NCI-H526 (cell line): ENCODE measurements around the gene PTPRO.

Experiments used
- DNase-seq, 2 experiments: peaks; one replicate each; lab custom pipeline; 2025; lab: John Stamatoyannopoulos, UW

Gene PTPRO

DNA sequence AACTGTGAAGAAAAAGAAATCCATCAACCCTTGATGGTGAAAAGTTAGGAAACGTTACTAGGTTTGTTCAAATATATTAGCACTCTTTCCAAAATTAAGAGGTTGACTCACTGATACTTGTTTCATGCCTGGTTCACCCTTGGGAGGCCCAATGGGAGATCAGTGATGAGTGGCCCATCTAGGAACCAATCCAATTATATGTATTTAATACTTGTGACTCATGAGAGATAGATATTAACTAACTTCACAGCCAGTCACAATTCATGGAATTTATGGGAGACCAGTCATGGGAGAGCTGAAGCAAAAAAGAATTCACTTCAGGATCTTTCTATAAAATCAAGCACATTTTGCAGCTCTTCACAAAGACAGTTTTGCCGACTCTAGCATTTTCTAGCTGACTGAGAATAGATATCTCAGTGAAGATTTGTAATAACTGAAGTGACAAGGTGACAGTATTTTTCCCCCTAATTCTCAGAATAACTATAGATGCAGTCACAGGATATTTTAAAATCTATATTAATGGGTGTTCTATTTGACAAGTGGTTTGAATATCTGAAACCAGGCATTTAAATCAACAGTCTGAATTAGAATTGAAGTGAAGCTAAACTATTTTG, 236.7 kb downstream of the PTPRO start:
- no peak for DNase-seq

DNA sequence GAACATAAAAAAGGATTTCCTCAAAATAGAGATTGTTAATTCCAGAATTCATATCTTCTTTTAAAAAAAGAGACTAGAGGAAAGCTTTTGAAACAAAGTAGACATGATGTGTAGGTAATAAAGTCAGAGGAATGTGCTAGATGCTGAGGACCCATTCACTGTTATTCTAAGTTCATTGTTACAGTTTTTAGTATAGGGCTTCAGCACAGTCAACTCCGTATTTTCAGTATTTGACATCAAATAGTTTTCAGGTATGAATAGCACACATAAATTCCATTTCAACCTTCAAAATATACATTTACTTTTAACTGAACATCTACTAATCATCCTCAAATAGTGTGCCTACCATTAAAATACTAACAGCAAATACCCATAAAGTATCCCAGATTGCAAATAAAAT, 239.1 kb downstream of the PTPRO start:
- no peak for DNase-seq

DNA sequence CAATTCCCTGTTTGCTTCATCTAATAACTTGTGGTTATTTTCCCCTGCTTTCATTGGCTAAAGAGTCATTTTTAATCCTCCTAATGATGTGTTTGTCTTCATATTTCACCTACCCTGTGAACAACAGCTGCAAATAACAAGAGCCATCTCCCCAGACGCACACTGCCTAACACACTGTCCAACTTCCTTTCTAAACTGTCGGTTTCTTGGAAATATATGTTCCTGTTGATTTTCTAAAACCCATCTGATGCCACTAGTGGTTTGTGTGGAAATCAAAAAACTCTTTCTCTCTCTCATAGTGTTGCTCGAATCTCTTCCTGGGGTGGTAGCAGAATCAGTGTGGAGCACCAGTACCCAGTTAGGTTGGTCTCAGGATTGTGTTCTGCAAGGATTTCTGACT, 240.0 kb downstream of the PTPRO start:
- DNase-seq: no peak

DNA sequence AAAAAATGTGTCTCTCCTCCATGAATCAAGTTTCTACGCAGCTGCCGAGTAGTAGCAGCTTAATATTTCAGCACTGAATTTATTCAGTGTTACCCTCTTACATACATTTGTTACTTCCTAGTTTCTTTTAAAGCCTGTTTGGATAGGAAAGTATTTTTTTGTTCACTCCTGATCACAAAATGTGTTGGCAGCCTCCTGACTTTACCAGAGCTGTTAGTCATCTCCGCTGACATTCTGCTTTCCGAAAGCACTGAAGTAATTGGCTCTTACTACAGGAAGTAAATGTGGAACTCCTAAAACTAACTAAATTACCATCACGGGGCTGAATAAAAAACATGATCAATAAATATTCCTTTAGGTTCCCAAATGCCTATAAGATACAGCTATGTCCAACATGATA, 241.4 kb downstream of the PTPRO start:
- DNase-seq: no peak

DNA sequence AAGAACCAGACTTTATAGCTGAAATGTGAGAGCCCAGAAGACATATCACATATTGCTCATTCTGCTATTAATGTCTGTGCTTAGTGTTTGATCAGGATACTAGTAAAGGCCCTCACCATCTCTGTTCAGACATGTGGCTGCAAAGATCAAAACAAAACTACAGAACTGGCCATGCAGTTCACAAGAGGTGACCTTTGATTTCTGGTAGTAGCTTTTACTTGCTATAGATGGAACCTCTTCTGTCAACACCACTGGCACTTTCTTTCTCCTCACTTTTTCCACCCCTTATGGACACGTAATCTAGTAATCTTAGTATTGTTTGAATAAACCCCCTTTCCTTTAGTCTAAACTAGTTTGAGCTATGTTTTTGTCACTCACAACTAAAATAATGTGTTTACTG, 252.0 kb downstream of the PTPRO start:
- no peak for DNase-seq

DNA sequence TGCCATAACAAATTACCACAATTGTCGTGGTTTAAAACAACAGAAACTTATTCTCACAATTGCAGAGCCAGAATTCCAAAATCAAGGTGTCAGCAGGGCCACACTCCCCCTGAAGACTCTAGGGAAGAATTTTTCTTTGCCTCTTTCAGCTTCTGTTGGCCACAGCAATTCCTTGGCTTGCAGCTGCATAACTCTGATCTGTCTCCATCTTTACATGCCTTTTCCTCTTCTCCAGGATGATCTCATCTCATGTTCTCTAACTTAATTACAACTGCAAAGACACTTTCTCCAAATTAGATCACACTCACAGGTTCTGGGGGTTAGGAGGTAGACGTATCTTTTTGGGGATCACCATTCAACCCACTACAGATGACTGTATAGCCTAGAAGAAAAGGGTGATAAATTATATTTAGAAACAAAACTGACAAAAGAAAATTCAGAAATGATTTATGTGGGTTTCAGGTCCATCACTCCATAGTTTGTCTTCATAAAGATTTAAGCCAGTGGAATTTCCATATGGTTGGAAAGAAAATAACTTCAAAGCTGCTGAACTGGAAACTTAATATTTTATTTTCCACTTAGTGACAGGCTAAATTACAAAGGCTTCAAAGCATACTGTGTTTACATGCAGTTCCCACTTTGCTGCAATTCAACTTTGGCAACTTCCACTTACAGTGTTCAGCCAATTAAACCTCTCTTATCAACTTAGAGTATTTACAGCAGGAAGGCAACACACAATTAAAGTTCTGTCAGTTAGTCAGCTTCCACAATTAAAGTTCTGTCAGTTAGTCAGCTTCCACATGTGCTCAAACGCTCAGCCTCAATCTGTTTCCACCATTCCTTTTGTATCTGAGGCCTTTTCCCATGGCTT, 253.6 kb downstream of the PTPRO start:
- no peak for DNase-seq

DNA sequence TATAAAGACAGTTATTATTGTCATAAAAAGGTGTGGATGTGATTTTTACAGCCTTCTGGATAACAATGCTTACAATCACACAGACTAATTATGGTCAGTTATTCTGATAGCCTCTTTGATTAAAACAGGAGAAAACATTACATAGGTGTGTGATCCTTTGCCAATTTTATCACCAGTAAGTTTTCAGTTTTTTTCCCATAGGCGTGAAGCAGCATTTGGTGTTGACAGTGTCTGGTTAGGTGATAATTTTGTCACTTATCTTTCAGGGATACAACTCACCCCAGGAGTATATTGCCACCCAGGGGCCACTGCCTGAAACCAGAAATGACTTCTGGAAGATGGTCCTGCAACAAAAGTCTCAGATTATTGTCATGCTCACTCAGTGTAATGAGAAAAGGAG, 258.1 kb downstream of the PTPRO start:
- no peak for DNase-seq

DNA sequence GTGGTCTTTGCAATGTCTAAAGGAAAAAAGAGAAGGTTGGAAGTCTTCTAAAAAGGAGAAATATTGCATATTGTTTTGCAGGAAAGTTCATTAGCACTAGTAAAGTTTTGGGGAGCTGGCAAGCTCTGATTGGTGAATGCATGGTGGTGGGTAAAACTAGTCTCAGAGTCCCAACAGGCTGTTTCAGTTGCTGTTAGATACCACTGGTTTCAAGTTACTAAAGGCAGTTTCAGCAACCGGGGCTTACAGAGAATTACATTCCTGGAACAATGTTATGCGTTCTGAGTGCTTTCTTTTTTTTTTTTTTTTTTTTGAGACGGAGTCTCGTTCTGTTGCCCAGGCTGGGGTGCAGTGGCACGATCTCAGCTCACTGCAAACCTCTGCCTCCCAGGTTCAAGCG, 258.7 kb downstream of the PTPRO start:
- no peak for DNase-seq

DNA sequence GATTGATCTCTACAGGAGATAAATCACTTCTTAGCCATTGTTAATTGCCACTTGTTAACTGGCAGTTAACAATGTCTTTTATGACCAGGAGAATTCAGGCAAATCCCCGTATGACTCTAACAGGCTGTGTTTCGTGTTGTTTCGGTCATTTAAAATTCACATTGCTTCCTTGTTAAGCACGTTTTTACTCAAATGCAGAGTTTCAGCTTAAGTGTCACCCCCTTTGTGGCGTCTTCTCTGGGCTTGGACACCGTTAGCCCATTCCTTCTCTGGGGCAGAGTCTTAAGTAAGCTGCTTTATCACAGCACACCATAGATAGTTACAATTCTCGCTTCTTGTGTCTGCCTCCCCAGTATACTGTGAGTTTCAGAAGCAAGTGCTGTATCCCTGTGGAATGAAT, 261.5 kb downstream of the PTPRO start:
- DNase-seq: no peak

DNA sequence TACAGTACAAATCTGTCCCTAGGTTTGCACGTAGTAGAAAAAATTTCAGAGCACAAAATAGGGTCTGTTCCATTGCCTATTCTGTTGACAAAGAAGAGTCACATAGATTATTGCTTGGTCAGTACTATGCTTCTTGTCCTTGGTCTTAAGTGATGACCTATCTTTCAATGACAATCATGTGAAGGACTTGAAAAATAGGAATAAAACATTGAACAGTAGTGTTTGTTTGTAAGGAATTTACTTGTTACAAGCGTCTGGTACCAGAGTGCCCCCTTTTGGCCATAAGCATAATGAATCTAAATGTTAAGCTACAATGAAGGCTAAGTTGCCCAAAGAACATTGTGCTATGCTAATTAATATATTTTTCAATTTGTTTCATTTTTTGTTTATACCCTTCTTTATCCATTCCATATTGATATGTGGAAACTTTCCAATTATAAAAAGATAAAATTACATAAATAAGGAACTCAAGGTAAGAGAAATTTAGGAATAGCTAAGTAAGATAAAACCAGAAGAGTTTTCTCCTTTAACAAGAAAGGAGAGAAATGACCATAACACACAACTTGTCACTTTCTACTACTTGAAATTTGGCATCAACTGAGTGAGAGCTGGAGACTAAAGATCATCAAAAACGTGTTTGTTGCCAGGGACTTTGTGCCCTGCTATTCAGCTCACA, 262.2 kb downstream of the PTPRO start:
- DNase-seq: peak; percentile 1 to 60

DNA sequence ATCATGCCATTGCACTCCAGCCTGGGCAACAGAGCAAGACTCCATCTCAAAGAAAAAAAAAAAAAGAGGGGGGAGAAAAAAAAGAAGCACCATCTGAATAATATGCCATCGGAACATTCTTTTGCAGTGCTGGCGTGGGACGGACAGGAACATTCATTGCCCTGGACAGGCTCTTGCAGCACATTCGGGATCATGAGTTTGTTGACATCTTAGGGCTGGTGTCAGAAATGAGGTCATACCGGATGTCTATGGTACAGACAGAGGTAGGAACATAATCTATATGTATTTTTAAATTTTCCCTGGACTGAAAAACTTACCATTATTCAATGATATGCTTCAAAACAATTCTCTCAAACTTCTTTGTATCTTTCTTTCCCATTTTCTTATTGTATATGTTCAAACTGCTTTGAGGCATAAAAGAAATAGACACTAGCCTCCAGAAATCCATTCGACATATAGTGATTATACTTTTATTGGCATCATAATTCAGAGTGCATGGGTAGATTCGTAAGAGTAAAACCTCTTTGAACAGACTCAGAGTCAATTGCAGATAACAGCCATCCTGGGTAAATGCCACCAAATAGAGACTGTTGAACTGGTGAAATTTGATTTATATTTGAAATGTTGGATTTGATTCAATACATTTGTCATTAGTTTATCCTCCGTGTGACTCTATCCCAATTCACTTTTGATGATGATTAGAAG, 267.2 kb downstream of the PTPRO start:
- no peak for DNase-seq

DNA sequence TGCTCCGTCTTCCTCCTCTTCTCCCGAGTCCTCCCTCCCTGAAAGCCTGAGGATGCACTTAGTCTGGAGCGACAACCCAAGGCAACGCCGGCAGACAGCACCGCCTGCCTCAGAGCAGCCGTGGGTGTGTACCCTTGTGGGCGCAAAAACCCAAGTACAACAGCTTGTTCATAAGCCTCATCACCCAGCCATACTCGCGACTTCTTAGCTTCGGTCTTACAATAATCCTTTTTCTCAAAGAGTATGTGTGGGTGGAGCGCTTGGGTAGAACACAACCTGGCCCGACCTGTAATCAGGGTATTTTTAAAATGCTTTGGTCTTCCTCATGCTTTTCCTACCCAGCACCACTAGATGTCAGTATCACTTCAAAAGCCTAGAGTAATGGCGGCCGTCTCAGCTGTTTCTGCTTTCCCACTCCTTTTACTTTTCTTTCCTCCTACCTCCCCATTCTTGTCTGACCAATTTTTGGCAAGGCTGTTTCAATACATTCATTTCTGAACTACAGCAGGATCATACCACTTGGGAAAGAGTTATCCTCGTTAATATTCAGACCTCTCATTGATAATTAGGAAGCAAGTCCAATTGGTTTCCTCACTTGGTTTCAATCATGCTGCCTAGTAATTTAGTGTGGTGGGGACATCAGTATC, 268.0 kb downstream of the PTPRO start:
- DNase-seq: peak; percentile 17 to 71

DNA sequence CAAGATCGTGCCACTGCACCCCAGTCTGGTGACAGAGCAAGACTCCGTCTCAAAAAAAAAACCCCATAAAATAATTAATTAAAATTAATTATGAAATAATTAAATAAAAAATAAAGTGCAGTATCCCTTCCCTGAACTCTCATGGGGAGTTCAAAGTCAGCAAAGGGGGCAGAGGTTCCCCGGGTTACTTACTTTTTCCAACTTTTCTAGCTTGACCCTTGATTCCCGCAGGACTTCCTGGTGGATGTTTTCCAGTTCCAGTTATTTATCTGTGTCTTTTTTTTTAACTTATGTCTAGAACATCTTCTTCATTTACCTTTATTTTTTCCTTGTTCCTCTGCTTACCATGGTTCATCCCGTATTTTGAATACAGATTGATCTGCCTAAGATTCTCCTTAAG, 269.5 kb downstream of the PTPRO start:
- DNase-seq: no peak

DNA sequence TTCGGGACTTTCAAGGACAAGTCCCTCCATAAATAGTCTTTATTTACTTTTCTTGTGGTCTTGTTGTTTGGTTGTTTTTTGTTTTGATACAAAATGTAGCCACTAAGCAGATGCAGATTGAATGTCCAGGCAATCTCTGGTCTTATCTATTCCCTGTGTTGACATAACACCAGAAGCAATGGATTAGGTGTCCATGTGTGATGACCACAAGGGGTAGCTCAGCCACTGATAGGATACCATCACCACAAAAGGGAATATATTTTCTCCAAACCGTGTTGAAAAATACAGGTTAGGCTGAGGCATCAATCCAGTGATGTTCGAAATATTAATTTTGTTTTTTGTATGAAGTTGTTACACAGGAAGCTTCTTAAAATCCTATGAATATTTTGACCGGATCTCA, 270.6 kb downstream of the PTPRO start:
- DNase-seq: no peak

DNA sequence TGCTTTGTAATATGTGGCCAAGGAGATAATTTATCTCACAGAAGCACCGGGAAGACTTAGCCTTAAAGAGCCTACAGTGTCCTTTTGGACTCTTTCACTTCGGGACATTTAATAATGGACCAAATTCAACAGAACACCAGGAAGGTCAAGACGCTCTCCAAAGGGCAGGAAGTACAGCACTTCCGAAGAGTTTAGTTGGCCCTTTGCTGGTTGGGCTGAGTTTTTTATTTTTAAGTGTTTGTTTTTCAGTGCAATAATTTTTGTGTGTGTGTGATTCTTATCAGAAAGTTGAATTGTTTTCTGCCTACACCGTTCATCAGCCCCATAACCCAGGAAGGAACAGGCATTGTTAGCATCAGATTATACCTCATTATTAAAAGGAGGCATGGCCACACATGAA, 273.9 kb downstream of the PTPRO start:
- DNase-seq: no peak

DNA sequence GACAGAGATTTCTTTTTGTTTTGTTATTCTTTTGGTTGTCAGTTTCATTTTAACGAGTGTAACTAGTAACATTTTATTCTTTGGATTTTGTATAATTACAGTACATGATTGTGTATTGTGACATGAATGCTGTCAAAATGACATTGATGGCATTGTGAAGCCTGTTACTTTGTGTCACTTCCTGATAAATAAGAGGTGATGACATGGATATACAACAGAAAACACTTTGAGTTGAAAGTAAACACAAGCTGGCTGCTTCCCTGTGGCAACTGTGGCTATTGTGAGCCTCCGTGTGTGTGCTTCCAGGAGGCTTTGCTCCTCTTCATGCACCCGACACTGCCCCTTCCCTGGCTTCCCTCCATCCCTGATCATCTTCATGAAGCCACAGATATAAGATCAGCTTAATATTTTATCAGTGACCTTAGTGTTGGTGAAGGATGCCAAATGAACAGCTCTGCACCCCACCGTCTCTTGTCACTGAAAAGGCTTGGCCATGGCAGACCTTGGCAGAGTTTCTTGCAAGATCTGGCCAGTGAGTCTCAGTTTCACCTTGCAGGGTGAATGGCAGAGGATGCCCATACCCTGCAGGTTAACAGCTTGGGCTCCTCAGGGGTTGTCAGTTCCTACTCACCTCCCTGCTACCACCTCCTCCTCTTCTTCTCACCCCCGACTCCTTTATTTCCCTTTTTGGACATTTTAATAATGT, 275.0 kb downstream of the PTPRO start:
- no peak for DNase-seq

DNA sequence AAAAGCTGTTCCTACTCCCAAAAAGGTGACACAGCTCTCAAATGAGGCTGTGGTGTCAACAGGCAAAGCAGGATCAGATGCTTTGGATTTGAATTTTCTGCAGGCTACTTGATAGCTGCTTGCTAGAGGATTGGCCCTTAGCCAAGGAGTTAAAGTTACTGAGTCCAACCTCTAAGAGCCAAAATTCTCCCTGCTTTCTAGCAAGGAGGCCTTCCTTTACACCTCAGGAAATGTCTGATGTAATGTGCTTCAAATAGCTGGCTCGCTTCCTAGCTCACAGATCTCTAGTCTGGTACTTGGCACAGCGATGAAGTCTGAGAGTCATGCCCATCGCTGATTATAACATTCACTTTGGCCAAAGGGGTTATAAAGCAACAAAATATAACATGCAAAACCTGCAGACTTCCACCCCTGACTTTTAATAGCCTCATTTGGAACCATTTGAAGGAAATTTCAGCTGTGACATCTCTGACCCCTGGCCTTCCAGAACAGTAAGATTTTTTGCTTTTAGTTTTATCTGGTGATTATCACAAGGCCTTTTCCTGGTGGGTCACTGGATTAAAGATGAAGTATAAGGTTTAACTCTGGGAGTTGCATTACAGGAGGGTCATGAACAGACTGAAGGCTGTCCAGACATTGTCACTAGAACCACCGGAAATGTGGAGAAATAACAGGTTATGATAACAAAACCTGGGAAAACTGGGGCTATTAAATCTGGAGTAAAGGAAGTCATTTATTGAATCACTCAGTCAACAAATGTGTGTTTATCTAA, 277.1 kb downstream of the PTPRO start:
- DNase-seq: peak in 1 of 2 experiments; percentile 9

DNA sequence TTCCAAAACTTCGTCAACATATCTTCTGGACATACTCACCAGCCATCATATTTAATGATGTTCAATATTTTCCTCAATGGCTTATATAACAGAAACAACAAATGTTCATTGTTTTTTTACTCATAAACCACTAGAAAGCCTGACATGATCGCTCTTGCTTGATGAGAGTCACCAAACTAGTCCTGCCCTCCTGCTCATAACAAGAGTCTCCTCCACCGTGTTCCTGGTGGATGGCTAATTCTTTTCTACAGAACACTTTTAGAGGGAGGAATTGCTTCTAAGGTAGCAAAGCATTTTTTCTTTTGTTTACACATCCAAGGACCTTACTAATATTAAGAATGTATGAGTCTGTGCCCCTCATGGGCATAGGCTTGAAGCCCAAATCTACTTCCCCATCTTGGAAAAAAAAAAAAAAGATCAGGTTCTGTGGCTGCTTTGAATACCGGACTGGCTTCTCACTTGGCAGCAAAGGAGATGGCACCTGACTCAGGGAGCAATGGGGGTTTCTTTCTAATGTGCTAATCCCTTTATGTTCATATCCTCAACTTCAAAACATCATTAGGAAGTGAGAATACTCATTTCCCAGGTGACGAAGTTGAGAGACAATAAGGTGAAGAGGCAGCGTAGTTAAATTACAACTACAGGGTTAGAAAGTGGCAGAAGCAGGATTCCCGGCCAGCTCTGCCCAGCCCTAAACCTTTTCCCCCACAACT, 278.1 kb downstream of the PTPRO start:
- DNase-seq: peak in 1 of 2 experiments; percentile 5

DNA sequence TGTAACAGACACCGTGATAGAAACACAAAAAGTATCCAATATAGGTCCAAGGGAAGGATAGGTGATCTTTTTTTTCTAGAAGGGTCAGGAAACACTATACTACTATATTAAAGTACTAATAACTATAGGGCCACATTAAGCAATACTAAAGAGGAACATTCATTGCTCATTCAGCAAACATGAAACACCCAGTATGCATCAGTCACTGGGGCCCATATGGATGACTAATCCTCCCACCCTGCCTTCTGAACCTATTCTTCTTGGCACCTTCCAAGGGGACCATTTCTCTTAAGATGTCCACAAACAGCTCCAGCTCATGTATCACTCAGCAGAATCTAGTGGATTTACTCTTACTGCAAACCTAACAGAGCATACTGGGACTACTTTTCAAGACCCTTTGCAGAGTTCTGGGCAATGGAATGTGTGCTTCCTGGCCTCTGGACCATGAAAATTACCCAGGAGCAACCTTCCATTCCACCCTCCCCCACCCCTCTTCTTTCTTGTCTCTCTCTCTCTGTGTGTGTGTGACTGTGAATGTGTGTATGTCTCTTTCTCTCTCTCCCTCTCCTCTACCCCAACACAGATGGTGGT, 279.0 kb downstream of the PTPRO start:
- DNase-seq: no peak
